SKM-1 treated with dmso at 0.1 percent for 144 hours (cell line): ENCODE results near the gene MGAT4C.

Source experiments
- DNase-seq: peaks from one replicate; lab custom pipeline; 2025; ENCODE audit not compliant: unreplicated experiment; lab: John Stamatoyannopoulos, UW

MGAT4C gene

GRCh38 chr12:86230516-86231146 is 25.6 kb downstream of the MGAT4C start:
- no peak for DNase-seq

GRCh38 chr12:86229772-86230171 is 26.4 kb downstream of the MGAT4C start:
- DNase-seq, result no peak

GRCh38 chr12:86228656-86229055 is 27.5 kb downstream of the MGAT4C start:
- no peak for DNase-seq

GRCh38 chr12:86226481-86226880 is 29.7 kb downstream of the MGAT4C start:
- DNase-seq, result no peak

- no peak for DNase-seq
Measured at GRCh38 chr12:86216591-86216990, 39.6 kb downstream of the MGAT4C start.

- no peak for DNase-seq
Measured at GRCh38 chr12:86213012-86213411, 43.2 kb downstream of the MGAT4C start.

- no peak for DNase-seq
Measured at GRCh38 chr12:86198696-86199444, 57.3 kb downstream of the MGAT4C start.

GRCh38 chr12:86196465-86196864 is 59.7 kb downstream of the MGAT4C start:
- no peak for DNase-seq

- no peak for DNase-seq
Measured at GRCh38 chr12:86194721-86195120, 61.5 kb downstream of the MGAT4C start.

GRCh38 chr12:86193931-86194330 is 62.3 kb downstream of the MGAT4C start:
- no peak for DNase-seq

GRCh38 chr12:86188226-86188625 is 68.0 kb downstream of the MGAT4C start:
- DNase-seq, result no peak

GRCh38 chr12:86186449-86186848 is 69.7 kb downstream of the MGAT4C start:
- DNase-seq, result no peak

- no peak for DNase-seq
Measured at GRCh38 chr12:86179855-86180254, 76.3 kb downstream of the MGAT4C start.

- DNase-seq, result no peak
Measured at GRCh38 chr12:86174188-86174587, 82.0 kb downstream of the MGAT4C start.

GRCh38 chr12:86172913-86173443 is 83.2 kb downstream of the MGAT4C start:
- no peak for DNase-seq

- DNase-seq, result no peak
Measured at GRCh38 chr12:86170051-86170450, 86.1 kb downstream of the MGAT4C start.

- DNase-seq, result no peak
Measured at GRCh38 chr12:86158956-86159355, 97.2 kb downstream of the MGAT4C start.

GRCh38 chr12:86154620-86155019 is 101.6 kb downstream of the MGAT4C start:
- DNase-seq, result no peak

GRCh38 chr12:86148612-86149011 is 107.6 kb downstream of the MGAT4C start:
- no peak for DNase-seq

- no peak for DNase-seq
Measured at GRCh38 chr12:86148071-86148470, 108.1 kb downstream of the MGAT4C start.

GRCh38 chr12:86145156-86145555 is 111.0 kb downstream of the MGAT4C start:
- DNase-seq, result no peak

GRCh38 chr12:86143162-86143561 is 113.0 kb downstream of the MGAT4C start:
- DNase-seq, result no peak
